Cardiac fibroblast (primary cell): Measurements from ENCODE around the gene LANCL1.

Source experiments
- DNase-seq, 2 donors: peaks; one replicate each; pipeline versions ENCODE4 v3.0.0 to v3.0.0-alpha.2; 2010; ENCODE audit warnings: low read depth in 2 of 2
- H3K4me3 ChIP-seq, 2 donors: replicated peaks in 1 of 2; 1 replicate in 1 of 2; 2 replicates in 1 of 2; pipeline ENCODE4 v1.5.1; 2011; ENCODE audit warnings: low read depth in 2 of 2, low read length in 2 of 2, mild to moderate bottlenecking in 2 of 2, moderate library complexity in 1 of 2
- TF ChIP-seq, protein P1 (sequence below): IDR thresholded peaks from one replicate; pipeline ENCODE4 v1.5.1; 2011; ENCODE audit warnings: low read depth, mild to moderate bottlenecking, low read length, inconsistent platforms

LANCL1 gene

DNA sequence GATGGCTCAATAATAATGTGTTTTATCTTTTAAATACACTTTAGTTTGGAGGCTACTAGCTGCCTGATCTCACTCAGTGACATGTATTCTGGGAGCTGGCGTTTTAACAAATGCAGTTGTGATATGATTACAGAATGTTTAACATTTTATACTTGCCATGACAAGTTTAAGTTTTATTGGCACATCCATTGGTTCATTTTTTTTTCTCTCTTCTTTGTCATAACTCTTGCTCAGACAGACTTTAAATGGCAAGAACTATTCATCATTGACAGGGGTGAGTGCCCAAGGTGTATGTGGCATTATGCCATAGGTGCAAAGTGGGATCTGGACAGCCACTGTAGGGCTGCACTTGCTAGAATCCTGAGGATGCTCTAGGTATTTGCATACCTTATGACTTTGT is 89.5 kb downstream of the LANCL1 start:
- TF ChIP-seq, protein P1, sequence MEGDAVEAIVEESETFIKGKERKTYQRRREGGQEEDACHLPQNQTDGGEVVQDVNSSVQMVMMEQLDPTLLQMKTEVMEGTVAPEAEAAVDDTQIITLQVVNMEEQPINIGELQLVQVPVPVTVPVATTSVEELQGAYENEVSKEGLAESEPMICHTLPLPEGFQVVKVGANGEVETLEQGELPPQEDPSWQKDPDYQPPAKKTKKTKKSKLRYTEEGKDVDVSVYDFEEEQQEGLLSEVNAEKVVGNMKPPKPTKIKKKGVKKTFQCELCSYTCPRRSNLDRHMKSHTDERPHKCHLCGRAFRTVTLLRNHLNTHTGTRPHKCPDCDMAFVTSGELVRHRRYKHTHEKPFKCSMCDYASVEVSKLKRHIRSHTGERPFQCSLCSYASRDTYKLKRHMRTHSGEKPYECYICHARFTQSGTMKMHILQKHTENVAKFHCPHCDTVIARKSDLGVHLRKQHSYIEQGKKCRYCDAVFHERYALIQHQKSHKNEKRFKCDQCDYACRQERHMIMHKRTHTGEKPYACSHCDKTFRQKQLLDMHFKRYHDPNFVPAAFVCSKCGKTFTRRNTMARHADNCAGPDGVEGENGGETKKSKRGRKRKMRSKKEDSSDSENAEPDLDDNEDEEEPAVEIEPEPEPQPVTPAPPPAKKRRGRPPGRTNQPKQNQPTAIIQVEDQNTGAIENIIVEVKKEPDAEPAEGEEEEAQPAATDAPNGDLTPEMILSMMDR: no peak
- H3K4me3 ChIP-seq: no peak overlapping the region
- no peak for DNase-seq
